Measurements from ENCODE around the gene RNF212.

GRCh38 chr4:1137850-1138249, 24.5 kb upstream of the RNF212 start:
- TF ChIP-seq ZNF550 (CRISPR knock-in tag; IDR thresholded peaks at IDR 0.05; ENCODE audit: borderline replicate concordance) = no peak
- no peak for TF ChIP-seq TEAD3 (CRISPR knock-in tag; optimal IDR thresholded peaks at IDR 0.05; ENCODE audit: borderline replicate concordance)
- TF ChIP-seq, protein P1, sequence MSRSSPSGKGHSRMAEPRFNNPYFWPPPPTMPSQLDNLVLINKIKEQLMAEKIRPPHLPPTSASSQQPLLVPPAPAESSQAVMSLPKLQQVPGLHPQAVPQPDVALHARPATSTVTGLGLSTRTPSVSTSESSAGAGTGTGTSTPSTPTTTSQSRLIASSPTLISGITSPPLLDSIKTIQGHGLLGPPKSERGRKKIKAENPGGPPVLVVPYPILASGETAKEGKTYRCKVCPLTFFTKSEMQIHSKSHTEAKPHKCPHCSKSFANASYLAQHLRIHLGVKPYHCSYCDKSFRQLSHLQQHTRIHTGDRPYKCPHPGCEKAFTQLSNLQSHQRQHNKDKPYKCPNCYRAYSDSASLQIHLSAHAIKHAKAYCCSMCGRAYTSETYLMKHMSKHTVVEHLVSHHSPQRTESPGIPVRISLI (CRISPR knock-in tag; IDR thresholded peaks at IDR 0.05; ENCODE audit: borderline replicate concordance) = no peak
- TF ChIP-seq MAFF (IDR thresholded peaks at IDR 0.05; ENCODE audit: low read depth, low read length) = no peak
- TF ChIP-seq FOSL1 (CRISPR knock-in tag; IDR thresholded peaks at IDR 0.05; ENCODE audit: borderline replicate concordance) = no peak
- no peak for TF ChIP-seq FOXO4 (CRISPR knock-in tag; conservative IDR thresholded peaks at IDR 0.05)
- no peak for TF ChIP-seq REL (CRISPR knock-in tag; conservative IDR thresholded peaks at IDR 0.05)
- TF ChIP-seq HHEX (CRISPR knock-in tag; IDR thresholded peaks at IDR 0.05) = no peak
- TF ChIP-seq PATZ1 (CRISPR knock-in tag; IDR thresholded peaks at IDR 0.05) = no peak

Data from HepG2 (cell line).